HG02571 (cell line): ENCODE data around the gene NOXA1.
"Not testable (repeated sequence)": the region's sequence is repeated elsewhere in the genome, so short reads cannot be mapped to it uniquely, and the experiment has no call there.

Source experiments
- ATAC-seq: cut with Tn5 transposase; IDR thresholded peaks from one replicate; pipeline ENCODE4 v1.9.1; 2021; ENCODE audit warnings: mild to moderate bottlenecking, moderate library complexity; ENCODE audit not compliant: unreplicated experiment

NOXA1 gene, protein sequence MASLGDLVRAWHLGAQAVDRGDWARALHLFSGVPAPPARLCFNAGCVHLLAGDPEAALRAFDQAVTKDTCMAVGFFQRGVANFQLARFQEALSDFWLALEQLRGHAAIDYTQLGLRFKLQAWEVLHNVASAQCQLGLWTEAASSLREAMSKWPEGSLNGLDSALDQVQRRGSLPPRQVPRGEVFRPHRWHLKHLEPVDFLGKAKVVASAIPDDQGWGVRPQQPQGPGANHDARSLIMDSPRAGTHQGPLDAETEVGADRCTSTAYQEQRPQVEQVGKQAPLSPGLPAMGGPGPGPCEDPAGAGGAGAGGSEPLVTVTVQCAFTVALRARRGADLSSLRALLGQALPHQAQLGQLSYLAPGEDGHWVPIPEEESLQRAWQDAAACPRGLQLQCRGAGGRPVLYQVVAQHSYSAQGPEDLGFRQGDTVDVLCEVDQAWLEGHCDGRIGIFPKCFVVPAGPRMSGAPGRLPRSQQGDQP

DNA sequence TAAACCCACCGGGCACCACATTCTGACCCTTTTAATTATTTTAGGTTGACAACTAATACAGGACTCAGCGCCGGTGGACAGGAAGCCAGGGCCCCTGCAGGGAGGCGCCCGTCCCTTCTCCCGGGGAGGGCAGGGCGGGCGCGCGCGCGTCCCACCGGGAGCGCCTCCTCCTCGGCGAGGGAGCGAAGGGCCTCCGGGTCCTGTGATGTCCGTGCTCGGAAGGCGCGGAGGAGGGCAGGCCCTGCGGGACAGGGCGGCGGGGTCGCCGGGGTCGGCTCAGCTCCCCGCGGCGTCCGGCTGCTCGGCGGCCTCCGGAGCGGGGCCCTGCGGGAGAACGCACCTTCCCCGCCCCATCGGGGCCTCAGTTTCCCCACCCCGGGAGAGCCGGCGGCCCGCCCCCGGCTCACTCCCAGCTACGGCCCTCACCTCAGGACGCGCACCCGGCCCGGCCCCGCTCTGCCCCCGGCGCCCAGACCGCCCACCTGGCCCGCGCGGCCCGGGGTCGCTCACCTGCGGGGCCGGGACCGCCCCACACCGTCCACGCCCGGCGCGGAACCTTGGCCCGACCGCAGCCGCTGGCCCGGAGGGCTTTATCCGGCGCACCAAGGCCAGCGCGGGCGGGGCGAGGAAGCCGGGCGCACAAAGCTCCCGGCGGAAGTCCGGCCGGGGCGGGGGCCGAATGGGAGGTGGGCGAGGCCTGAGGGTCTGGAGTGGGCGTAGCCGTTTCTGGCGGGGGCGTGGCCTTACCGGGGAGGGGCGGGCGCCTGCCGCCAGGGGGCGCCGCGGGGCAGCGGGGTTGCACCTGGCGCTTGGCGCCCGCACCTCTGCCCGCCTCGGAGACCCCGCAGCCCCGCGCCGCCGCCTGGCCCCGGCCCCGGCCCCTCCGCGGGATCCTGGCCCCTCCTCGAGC is at the start of gene NOXA1, which contains the start of gene EXD3:
Gene NOXA1 (plus strand): TSS at position 790 of the 910 bp plus-strand sequence. CDS start 137 bp downstream, outside the sequence.
Gene EXD3 (minus strand): TSS at position 559 of the 910 bp plus-strand sequence. CDS start 27,805 bp downstream, outside the sequence.
- peak; percentile 70 for ATAC-seq

DNA sequence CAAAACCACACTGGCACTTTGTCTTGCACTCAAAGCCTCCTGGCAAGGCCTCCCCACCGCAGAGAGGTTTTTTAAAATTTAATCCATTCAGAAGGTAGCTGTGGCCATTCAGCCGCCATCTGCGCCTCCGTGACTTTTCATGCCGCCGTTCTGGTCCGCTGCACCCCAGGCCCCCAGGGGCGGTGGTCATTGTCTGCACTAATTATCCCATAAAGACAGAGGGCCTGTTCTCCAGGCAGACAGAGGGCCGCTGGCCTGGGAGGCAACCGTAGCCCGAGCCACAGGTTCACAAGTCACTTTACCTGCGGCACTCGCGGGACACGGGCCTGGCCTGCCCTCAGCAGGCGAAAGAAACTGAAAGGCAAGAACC is 49.6 kb upstream of the NOXA1 start:
- ATAC-seq = no peak

DNA sequence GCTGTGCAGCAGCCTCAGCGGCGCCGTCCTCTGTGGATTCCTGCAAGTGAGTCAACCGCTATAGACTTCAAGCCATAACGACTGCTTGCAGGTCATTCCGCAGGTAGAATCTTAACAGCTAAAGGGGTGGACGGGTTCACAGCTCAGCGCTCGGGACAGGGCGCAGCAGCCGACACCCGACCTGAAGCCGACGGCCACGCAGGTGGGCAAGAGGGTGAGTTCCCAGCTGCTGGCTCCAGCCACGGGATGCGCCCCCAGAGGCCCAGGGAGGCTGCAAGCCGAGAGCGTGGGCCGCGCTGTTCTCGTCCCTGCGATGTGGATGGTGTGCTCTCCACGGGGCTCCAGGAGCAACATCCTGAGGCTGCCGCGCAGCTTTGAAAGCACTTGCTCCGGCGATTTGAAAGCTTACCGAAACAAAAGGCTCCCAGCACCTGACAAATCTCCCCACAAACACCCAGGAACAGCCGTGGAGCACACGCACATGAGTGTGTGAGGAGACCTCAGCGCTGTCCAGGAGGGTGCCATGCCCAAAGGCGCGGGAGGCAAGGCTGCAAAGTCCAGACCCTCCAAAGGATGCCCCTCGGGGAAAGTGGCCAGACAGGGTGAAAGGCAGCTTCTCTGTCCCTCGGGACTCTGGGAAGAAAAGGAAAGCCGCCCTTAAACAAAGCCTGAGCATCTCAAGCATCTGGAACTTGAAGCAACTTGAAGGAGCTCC is 48.9 kb upstream of the NOXA1 start:
- ATAC-seq = no peak

DNA sequence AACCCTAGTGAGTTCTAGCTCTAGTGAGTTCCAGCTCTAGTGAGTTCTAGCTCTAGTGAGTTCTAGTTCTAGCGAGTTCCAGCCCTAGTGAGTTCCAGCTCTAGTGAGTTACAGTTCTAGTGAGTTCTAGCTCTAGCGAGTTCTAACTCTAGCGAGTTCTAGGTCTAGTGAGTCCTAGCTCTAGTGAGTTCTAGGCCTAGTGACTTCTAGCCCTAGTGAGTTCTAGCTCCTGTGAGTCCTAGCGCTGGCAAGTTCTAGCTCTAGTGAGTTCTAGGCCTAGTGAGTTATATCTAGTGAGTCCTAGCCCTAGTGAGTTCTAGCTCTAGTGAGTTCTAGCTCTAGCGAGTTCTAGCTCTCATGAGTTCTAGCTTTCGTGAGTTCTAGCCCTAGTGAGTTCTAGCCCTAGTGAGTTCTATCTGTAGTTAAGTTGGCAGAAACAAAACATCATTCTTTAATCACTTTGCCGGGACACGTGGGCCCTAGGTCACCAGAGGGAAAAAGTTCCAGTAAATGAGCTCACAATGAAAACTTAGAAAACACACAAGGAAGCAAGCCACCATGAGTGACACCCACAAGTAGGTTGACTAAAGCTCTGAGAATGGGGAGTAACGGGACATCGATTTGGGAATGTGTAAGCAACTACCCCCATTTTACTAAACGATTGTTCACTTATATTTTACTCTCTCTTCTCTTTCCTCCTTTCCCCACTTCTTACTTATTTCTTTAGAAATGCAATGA is 47.7 kb upstream of the NOXA1 start:
- ATAC-seq = no peak

DNA sequence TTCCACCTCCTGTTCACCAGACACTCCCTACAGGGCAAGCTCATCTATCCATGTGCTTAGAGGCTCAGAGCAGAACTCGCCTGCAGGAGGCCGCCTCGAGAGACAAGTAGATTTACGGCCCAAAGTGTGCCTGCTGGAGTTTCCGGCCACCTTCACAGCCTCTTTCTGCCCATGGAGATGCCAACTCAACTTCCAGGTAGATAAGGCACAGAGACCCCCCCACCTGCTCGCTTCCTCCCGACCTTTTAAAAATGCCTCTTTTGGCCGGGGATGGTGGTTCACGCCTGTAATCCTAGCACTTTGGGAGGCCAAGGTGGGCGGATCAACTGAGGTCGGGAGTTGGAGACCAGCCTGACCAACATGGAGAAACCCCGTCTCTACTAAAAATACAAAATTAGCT is 46.8 kb upstream of the NOXA1 start:
- ATAC-seq = no peak

DNA sequence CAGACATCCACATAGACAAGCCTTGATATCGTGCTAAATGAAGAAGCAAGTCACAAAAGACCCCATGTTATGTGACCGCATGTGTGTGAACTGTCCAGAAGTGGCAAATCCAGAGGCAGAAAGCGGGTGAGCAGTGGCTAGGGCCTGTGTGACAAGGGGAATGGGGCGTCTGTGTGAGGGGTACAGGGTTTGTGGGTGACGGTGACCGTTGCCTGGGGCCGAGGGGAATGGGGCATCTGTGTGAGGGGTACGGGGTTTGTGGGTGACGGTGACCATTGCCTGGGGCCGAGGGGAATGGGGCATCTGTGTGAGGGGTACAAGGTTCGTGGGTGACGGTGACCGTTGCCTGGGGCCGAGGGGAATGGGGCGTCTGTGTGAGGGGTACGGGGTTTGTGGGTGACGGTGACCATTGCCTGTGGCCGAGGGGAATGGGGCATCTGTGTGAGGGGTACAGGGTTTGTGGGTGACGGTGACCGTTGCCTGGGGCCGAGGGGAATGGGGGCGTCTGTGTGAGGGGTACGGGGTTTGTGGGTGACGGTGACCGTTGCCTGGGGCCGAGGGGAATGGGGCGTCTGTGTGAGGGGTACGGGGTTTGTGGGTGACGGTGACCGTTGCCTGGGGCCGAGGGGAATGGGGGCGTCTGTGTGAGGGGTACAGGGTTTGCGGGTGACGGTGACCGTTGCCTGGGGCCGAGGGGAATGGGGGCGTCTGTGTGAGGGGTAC is 44.3 kb upstream of the NOXA1 start:
- ATAC-seq = not testable (repeated sequence)

DNA sequence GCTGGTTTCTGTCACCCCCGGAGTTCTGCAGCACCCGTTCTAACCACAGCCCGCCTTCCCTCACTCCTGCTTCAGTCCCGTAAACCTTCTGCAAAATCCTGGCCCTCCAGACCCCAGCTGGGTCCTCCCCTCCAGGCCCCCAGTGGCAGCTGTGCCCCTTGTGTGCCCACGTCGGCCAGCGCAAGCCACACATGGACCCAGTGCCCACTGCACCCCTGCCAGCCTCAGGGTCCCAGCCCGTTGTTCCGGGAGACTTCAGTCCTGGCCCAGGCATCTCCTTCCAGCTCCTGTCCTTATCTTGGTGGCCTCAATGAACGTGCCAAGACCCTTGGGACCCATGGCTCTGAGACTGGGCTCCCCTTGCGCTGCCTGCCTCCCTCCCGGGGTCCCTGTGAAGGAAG is 43.4 kb upstream of the NOXA1 start:
- ATAC-seq = no peak

DNA sequence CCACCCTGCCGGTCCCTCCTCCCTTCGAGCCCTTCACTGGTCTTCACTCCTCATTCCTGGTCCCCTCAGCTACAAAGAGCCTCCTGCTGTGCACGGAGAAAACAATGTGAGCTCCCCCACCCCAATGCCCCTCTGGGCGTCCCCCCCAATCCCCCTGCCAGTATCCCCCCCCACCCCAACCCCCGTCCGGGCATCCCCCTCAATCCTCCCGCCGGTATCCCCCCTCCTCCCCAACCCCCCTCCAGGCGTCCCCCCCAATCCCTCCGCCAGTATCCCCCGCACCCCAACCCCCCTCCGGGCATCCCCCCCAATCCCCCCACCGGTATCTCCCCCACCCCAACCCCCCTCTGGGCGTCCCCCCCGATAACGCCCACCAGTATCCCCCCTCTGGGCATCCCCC is 43.0 kb upstream of the NOXA1 start:
- ATAC-seq = no peak

DNA sequence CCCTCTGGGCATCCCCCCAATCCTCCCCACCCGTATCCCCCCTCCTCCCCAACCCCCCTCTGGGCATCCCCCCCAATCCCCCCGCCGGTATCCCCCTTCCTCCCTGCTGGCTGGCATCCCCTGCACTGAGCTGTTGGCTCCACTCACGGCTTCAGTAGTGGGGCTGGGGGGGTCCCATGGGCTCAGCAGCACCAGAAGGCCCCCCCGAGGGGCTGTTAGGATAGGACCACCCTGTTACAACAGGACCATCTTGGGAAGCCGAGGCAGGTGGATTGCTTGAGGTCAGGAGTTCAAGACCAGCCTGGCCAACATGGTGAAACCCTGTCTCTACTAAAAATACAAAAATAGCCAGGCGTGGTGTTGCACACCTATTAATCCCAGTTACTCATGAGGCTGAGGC is 42.6 kb upstream of the NOXA1 start:
- ATAC-seq = no peak

DNA sequence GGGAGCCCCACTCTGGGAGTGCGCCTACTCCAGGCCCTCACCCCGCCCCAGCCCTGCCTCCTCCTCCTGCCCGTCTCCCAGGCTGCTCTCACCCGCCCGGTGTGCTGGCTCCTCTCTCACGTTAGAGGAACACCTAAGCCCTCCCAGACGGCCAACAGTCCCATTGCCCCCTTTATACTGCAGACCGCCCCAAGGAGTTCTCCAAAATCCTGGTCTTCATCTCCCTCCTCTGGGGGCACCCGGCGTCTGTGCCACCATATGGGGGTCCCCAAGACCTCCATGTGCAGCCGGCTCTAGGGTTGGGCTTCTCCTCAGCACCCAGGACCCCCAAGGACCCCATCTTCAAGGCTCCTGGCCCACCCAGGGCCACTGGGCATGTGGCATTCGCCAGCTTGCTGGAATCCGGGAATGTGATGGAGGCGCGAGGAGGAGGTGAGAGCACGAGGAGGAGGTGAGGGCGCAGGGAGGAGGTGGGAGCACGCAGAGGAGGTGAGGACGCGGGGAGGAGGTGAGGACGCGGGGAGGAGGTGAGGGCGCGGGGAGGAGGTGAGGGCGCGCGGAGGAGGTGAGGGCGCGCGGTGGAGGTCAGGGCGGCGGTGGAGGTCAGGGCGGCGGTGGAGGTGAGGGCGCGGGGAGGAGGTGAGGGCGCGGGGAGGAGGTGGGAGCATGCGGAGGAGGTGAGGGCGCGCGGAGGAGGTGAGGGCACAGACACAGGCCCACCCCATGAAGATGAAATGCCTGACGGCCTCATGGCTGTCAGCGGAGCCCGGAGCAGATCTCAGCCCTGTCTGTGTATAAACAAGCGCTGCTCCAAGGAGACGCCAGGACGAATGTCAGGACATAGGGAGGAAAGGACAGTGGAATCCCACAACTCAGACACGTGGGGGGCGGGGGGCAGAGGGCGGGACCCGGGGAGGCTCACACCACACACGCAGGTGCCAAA is 41.4 kb upstream of the NOXA1 start:
- ATAC-seq = no peak

DNA sequence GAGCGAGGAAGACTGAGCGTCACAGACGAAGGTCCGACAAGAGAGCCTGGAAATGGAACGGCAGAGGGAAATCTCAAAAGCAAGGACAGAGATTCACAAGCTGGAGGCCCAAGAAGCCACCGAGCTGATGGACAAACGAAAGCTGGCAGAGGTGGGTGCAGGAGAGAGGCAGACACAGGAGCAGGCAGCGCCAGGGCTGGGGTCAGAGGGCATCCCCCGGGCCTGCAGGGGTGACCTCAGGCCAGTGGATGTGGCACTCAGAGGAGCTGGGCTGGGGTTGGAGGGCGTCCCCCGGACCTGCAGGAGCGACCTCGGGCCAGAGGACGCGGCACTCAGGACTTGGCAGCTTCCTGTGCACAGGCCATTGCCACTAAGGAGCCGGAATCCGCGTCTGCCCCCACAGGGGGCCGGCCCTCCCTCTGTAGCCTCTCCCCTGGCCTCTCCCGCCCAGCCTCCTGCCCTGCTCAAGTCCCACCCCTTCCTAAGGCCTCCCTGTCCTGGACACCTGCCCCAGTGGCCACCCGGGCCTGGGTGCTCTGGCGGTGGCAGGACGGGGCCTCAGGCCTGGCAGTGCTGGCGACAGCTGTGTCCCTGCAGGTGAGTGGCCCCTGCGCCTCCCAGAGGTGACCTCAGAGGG is 40.6 kb upstream of the NOXA1 start:
- no peak for ATAC-seq

DNA sequence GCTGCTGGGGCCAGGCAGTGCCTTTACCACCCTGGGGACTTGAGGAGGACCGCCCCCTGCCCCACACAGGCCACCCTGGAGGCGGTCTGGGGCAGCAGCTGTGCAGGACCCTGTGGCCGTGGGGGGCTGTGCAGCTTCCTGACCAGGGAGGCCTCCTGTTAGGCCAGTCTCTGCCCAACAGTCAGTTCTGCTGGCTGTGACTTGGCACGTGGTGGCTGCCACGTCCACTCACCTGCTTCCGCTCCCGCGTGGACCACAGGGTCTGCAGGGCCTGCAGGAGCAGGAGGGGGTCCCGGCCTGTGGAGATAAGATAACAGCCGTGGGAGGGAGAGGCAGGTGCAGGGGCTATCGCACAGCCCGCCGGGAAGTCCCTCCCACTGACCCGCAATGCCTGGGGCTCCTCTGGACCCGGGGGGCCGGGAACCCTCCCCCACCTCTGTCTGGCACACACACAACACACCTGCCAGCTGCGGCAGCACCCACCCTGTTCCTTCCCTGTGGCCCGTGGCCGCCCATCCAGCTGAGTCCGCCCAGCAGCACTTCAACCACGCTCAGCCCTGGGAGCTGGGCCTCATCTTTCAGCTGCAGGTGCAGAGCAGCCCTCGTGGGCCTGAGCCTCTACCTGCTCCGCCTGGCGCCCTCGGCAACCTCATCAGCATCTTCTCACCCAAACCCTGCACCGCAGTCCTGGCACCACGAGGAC is 40.0 kb upstream of the NOXA1 start:
- no peak for ATAC-seq

DNA sequence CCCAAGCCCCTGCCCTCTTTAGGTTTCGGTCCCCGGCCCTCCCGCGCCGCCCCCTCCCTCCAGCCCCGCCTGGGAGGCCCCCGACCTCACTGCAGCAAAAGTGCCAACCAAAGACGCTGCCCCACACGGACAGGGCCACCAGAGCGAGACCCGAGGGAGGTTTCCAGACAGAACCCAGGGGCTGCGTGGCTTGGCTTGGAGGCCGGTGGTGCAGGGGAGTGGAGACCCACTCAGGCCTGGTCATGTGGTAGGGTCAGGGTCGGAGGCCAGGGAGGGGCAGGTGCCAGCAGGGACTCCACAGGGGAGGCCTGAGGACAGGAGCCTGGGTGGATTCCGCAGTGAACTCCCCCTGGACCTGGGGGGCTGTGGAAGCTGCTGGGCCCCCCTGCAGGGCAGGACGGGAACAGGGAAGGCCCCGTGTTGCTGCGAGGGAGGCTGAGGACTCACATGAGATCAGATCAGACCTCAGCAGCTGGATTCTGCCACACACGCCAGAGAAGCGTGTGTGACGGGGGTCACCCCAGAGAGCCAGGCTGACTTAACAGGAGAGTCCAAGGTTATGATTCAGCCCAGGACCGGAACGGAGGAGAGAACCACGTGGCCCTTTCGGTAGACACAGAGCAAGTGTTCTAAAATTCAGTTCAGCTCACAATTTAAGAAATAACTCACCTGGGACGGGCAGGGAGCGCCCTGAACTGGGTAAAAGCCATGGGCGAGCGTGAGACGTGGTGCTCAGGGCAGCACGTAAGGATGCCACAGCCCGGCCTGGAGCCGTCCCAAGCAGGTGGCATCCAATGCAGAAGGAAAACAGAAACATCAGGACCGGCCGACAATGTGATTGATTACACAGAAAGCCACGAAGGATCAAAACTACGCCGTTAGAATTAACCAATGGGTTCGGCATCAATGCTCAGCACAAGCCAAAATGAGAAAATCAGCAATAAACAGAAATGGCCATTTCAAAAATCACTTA is 39.1 kb upstream of the NOXA1 start:
- no peak for ATAC-seq

DNA sequence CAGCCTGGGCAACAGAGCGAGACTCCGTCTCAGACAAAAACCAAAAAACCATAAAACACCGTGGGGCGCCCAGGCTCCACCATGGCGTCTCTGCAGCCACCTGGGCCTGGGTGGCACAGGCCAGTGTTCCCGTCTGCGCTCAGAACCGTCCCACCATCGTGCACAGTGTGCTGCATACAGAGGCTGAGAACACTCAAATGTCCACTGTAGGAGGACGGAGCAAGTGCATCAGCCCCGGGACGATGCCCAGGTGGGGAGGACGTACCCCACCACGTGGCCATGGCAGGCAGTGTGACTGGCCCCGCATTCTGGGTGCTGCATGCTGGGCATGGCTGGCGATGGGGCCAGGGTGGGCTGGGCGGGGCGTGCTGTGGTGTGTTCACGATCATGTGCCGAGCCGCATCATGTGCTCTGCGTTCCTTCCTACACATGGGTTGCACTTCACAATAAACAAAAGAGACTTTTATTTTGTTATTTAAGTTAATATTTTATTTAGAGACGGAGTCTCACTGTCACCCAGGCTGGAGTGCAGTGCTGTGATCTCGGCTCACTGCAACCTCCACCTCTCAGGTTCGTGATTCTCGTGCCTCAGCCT is 38.0 kb upstream of the NOXA1 start:
- ATAC-seq = no peak

DNA sequence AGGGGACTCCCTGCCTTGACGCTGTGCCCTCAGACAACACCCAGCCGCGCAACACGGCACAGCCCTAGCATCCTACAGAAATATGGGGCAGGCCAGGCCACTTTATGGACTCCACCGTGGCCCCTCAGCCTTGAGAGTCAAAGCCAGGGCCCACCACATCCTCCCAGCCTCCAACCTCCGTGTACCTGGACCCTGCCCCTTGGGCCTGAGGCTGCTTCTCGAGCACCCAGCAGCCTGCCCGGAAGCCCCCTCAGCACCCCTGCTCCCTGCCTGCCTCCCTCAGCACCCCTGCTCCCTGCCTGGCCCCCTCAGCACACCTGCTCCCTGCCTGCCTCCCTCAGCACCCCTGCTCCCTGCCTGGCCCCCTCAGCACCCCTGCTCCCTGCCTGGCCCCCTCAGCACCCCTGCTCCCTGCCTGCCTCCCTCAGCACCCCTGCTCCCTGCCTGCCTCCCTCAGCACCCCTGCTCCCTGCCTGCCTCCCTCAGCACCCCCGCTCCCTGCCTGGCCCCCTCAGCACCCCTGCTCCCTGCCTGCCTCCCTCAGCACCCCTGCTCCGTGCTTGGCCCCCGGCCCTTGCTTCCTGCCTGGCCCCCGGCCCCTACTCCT is 36.6 kb upstream of the NOXA1 start:
- not testable (repeated sequence) for ATAC-seq
